Colonic mucosa (tissue), 4 donors: ENCODE results near the gene PPP1R2B. TPM values are rescaled to one million over a fixed set of nuclear protein-coding genes. Genes with fewer than 3 reads are reported as not detected.

Experiments used
- DNase-seq: peaks from one replicate; pipeline ENCODE4 v3.0.0-alpha.2; 2020
- H3K27ac ChIP-seq: fragments of 200-600 bp; one replicate; pipeline ENCODE4 v1.8.0; 2021
- H3K27me3 ChIP-seq: fragments of 200-600 bp; one replicate; pipeline ENCODE4 v1.8.0; 2021
- H3K36me3 ChIP-seq: fragments of 200-600 bp; one replicate; pipeline ENCODE4 v1.8.0; 2021
- H3K4me1 ChIP-seq: fragments of 200-600 bp; one replicate; pipeline ENCODE4 v1.8.0; 2021; ENCODE audit warnings: mild to moderate bottlenecking
- H3K4me3 ChIP-seq: fragments of 200-600 bp; one replicate; pipeline ENCODE4 v1.8.0; 2021
- H3K9ac ChIP-seq, 2 donors: one replicate each; pipeline ENCODE4 v1.7.0; 2013; ENCODE audit warnings: control low read depth in 2 of 2, low read depth in 2 of 2, low read length in 2 of 2
- H3K9me3 ChIP-seq: fragments of 200-600 bp; one replicate; pipeline ENCODE4 v1.8.0; 2021
- intact Hi-C: fragments of 100-400 bp; cut with DNase I; formaldehyde crosslinking; loops from one replicate; pipeline ENCODE4 v1.14.1; 2022
- total RNA-seq, 2 donors: library from RNA; stranded (reverse); fragmentation: NEBNext Ultra II Directional in 1 of 2; extraction: Animal tissue kit (Norgen Biotek cat#: 25700) in 1 of 2; gene quantifications; one replicate each; pipeline ENCODE4 v1.2.1, GENCODE V29; 2021
- TF ChIP-seq, protein P1 (sequence below): fragments of 200-600 bp; IDR thresholded peaks from one replicate; pipeline ENCODE4 v1.8.0; 2022; ENCODE audit warnings: antibody characterized with exemption, mild to moderate bottlenecking
- donor health status: healthy.
- donor health status: DM: no; HTN: no; CAD: no.
- donor health status: DM: no; HTN: no; CAD: no.

PPP1R2B gene
- total RNA-seq, 2 donors from 2014 or later = not detected

DNA sequence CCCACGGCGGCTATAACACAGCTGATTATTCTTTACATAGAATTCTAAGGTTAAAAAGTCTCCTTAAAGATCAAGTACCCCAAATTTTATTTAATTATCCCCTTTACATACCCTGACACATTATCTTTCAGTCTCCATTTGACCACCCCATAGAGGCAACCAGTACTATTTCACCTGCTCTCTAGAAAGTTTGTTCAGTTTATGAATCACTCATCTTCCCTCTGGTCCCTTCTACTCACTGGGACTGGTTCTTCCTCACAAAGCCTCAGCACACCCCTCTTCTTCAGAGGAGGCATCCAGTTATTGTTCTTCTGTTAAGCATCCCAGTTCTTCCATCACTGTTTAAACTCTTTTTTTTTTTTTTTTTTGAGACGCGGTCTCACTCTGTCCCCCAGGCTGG, 42.8 kb downstream of the PPP1R2B start:
- Histone ChIP-seq H3K9ac (no peak overlapping the region), H3K27ac (no peak overlapping the region), H3K27me3 (no peaks in the 10 kb centered on the region), H3K9me3 (no peaks in the 10 kb centered on the region), H3K4me1 (no peaks in the 10 kb centered on the region), H3K4me3 (no peak overlapping the region), H3K36me3 (no peaks in the 10 kb centered on the region)
- TF ChIP-seq, protein P1, sequence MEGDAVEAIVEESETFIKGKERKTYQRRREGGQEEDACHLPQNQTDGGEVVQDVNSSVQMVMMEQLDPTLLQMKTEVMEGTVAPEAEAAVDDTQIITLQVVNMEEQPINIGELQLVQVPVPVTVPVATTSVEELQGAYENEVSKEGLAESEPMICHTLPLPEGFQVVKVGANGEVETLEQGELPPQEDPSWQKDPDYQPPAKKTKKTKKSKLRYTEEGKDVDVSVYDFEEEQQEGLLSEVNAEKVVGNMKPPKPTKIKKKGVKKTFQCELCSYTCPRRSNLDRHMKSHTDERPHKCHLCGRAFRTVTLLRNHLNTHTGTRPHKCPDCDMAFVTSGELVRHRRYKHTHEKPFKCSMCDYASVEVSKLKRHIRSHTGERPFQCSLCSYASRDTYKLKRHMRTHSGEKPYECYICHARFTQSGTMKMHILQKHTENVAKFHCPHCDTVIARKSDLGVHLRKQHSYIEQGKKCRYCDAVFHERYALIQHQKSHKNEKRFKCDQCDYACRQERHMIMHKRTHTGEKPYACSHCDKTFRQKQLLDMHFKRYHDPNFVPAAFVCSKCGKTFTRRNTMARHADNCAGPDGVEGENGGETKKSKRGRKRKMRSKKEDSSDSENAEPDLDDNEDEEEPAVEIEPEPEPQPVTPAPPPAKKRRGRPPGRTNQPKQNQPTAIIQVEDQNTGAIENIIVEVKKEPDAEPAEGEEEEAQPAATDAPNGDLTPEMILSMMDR = no peak
- intact Hi-C loops = no loop called here
- no peak for DNase-seq

DNA sequence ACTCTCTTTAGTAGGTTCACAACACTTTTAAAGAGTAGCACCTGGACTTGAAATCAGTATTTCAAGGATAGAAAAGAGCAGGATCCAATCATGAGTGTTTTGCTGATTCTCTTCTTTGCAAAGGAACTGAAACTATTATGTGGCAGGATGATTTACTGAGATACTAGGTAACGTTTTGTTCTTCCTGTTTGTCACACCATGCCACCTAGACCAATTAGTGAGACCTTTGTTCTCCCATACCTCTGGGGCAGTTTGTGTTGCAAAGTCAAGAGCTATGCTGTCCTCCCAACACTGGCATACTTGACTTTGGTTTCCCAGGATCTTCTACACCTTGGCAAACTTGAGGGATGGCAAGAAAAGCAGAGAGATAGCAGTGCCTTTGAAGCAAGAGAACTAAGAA, 43.4 kb downstream of the PPP1R2B start:
- no peaks in the 10 kb centered on the region for H3K9me3 ChIP-seq
- no peak overlapping the region for H3K27ac ChIP-seq
- H3K36me3 ChIP-seq = no peaks in the 10 kb centered on the region
- intact Hi-C loops = no loop called here
- no peaks in the 10 kb centered on the region for H3K27me3 ChIP-seq
- no peak overlapping the region for H3K4me3 ChIP-seq
- H3K9ac ChIP-seq = no peak overlapping the region
- H3K4me1 ChIP-seq = no peaks in the 10 kb centered on the region
- no peak for DNase-seq
- TF ChIP-seq, protein P1 = no peak

DNA sequence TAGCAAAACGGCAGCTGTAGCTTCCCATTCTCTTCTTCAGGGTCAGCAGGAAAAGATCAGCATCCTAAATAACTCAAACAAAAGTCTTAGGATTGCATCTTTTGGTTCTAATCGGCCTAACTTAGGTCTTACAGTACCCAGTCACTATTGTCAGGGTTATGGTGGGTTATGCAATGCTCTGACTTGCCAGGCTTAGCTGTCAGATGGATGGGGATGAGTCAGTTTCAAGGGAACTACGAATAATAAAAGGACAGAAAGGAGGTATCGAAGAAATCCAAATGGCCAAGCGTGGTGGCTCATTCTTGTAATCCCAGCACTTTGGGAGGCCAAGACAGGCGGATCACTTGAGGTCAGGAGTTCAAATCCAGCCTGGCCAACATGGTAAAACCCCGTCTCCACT, 46.5 kb downstream of the PPP1R2B start:
- H3K36me3 ChIP-seq = no peaks in the 10 kb centered on the region
- H3K27me3 ChIP-seq = no peaks in the 10 kb centered on the region
- no peaks in the 10 kb centered on the region for H3K4me1 ChIP-seq
- DNase-seq = no peak
- no peaks in the 10 kb centered on the region for H3K9me3 ChIP-seq
- no peak overlapping the region for H3K27ac ChIP-seq
- TF ChIP-seq, protein P1 = no peak
- no peak overlapping the region for H3K9ac ChIP-seq
- intact Hi-C loops = no loop called here
- H3K4me3 ChIP-seq = no peak overlapping the region

Other genes with a start within 250 kb of the PPP1R2B start
- 1 to 10 TPM in 1 of 2 donors, under 1 TPM in 1; 0.42 to 2.8 TPM for gene TIMD4, start 112.9 kb downstream of the PPP1R2B start, total RNA-seq
- 10 to 100 TPM in 1 of 2 donors, 1 to 10 TPM in 1; 7.1 to 27.7 TPM for gene HAVCR1, start 208.8 kb downstream of the PPP1R2B start, total RNA-seq